GM18873 (cell line): ENCODE data around the gene COQ8A.
A peak's percentile ranks its signal among the peaks of the same experiment; 100 is the strongest.
"Not testable (repeated sequence)": the region's sequence is repeated elsewhere in the genome, so short reads cannot be mapped to it uniquely, and the experiment has no call there.

ENCODE experiments used
- ATAC-seq: cut with Tn5 transposase; IDR thresholded peaks from one replicate; pipeline ENCODE4 v1.9.1; 2021; ENCODE audit warnings: mild to moderate bottlenecking, moderate library complexity, moderate number of reproducible peaks; ENCODE audit not compliant: unreplicated experiment, low FRiP score

The COQ8A gene

DNA sequence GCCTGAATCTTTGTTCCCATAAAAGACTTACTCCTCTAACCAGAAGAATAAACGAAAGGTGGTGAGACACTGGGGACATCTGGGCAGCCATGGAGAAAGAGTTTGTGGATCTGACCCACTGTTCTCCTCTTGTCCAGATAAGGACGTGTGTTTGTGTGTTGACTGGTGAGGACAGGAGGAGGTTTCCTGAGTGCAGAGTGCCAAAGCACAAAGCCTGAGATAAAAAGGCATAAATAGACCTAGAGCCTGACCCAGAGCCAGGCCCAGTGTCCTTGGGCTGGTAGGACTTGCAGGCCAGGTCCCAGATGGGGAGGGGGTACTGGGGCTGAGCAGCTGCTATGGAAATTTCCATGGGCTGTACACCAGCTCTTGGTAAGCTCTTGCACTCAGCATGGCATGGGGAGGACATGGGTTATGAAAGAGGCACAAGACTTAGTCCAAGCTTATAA, 19.6 kb upstream of the COQ8A start:
- no peak for ATAC-seq

- no peak for ATAC-seq
Observed at GRCh38 chr1:226921504-226921903, 18.6 kb upstream of the COQ8A start.

DNA sequence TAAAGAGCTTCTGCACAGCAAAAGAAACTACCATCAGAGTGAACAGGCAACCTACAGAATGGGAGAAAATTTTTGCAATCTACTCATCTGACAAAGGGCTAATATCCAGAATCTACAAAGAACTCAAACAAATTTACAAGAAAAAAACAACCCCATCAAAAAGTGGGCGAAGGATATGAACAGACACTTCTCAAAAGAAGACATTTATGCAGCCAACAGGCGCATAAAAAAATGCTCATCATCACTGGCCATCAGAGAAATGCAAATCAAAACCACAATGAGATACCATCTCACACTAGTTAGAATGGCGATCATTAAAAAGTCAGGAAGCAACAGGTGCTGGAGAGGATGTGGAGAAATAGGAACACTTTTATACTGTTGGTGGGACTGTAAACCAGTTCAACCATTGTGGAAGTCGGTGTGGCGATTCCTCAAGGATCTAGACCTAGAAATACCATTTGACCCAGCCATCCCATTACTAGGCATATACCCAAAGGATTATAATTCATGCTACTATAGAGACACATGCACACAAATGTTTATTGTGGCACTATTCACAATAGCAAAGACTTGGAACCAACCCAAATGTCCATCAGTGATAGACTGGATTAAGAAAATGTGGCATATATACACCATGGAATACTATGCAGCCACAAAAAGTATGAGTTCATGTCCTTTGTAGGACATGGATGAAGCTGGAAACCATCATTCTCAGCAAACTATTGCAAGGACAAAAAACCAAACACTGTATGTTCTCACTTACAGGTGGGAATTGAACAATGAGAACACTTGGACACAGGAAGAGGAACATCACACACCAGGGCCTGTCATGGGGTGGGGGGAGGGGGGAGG, 10.6 kb upstream of the COQ8A start:
- not testable (repeated sequence) for ATAC-seq

- no peak for ATAC-seq
Observed at GRCh38 chr1:226934483-226935237, 5.4 kb upstream of the COQ8A start.

DNA sequence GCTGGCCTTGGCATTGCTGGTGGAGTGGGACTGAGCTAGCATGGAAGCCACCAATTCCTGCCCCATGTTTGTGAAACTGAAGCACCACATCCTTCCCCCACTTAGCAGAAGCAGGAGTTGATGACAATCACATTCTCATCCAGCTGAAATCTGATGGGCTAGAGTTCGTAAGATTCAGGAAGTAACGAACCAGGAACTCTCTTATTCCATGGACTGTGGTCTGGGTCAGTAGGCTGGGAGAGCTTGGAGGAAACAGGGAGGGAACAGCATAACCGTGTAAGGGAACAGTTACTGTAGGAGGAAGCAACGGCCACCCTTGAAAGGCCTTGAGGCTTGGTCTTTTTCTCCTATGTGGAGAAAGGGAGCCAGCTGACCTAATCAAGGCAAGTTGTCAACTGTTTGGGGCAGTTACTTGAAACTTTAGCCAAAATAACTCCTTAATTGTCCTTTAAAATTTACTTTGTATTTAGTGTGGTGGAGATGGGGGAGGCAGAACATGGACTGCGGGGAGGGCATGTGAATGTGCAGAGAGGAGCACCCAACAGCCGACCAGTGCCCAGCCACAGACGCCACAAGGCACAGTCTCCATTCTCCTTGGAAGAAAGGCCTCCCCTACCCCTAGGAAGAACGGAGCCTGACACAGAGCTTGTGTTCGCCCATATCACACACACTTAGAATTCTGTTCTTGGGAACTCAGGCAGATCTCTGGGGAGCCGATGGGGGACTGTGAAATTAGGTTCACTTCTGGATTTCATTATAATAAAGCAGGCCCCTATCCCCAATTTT, 2.0 kb upstream of the COQ8A start:
- ATAC-seq = no peak

DNA sequence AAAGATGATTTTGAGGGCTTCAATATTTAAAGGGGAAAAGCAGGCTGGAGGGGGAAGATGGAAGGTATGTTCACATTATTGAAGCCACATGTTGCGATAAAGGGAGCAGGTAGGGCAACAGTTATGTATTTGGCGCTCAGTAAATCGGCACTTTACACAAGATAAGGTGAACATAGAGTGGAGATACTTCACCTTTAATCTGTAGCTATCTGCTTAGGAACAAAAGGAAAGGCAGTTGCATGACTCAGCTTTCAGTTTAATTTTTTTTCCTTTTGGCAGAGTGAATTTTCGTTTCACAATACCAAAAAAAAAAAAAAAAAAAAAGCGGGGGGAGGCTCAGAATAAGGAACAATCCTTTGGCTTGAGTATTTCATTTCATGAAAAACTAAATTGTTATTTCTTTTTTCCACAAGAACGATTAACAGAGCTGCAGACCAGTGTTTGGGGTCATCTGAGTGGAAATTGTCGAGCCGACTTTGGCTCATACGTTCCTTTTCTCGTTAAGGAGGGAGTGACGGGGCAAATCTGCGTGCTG, 1.1 kb upstream of the COQ8A start:
- no peak for ATAC-seq

DNA sequence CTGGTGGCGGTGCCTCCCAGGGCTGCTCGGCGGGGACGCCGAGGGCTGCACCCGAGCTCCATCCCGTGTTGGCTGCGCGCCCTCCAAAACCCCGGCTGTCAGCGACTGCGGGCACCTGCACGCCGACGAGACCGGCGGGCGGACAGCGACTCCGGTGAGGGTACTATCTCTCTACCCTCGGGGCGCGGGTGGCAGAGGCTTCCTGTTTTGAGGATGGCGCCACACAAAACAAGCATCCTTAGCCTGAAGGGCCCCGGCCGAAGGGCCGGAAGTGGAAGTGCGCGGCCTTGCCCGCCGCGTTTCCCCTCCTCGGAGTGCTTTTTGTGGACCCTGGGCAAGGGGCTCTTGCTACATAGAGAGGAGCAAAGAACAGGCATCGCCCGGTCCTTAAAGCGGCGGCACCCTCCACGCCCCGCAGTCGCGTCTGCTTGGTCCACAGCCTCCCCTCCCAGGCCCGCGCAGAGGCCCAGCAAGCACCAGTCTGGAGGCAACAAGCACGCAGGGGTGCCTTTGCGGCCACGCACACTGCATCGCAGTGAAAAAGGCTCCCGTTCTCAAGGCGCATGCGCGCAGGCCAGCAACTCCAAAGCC, 561 bp upstream of the COQ8A start:
- peak; percentile 23 for ATAC-seq

DNA sequence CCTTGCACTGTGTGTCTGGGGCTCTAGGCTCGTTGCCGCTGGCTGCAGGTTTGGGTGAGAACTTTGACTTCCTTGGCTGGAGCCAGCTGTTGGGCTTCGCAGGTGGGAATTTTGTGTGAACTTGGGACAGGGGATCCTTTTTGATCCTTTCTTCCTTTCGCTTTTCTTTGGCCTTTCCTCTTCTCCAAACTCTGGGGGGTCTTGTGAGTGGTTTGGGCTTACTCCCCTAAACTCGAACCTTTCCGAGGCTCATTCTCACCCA, 643 bp downstream of the COQ8A start:
- no peak for ATAC-seq

- ATAC-seq = no peak
Observed at GRCh38 chr1:226942392-226942791, 2.3 kb downstream of the COQ8A start.

GRCh38 chr1:226943156-226943555, 3.1 kb downstream of the COQ8A start:
- no peak for ATAC-seq

DNA sequence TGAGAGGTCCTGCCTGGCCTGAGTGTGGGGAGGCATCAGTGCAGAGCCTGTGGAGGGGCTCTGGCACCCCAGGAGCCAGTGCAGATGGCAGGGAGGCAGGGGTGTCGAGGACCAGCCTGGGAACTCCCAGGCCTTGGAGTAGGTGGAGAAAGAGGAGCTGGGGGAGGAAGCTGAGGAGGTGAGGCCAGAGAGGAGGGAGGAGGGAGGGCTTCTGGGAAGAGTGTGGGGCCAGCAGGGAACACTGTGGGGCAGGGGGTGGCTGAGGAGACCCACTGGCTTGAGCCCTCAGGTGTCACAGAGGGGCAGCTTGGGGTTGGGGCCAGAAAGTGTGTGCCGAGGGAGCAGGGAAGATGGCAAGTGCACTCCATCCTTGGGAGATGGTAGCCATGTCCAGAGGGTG, 3.8 kb downstream of the COQ8A start:
- ATAC-seq = no peak

GRCh38 chr1:226945106-226945857, 5.2 kb downstream of the COQ8A start:
- ATAC-seq = no peak

DNA sequence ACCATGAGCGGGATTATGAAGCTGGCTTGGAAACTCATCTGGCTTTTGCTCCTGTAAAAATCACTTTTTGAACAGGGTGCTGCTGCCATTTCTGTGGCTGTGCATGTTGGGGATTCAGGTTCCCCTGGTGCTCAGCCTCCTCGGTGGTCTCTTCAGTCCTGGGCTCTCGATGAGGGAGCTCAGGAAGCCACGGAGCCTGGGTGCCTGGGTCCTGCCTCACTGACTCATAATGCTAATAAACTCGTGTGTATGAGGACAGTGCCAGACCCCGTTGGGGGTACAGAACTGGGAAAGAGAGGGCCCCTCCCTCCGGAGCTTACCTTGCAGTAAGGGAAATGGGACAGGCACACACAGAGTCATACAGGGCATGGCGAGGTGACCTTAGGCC, 5.8 kb downstream of the COQ8A start:
- ATAC-seq = no peak

GRCh38 chr1:226946285-226946684, 6.2 kb downstream of the COQ8A start:
- ATAC-seq = no peak

DNA sequence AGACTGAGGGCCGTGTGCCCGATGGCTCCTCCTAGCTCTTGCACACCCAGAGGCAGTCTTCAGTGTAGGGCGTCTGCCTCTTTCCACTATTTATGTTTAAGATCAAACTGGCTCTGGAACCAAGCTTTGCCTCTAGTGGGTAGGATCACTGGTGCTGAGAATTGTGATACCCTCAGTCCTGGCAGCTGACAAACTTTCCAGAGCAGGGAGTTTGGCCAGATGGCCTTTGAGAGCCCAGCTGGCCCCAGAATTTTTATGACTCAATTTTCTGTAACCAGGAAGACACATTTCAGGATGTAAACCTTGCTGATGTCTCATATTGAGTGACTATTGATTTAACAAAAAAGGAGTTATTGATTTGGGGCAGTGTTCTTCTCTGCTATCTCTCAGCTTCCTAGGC, 6.7 kb downstream of the COQ8A start:
- no peak for ATAC-seq

- ATAC-seq = no peak
Observed at GRCh38 chr1:226948051-226948450, 8.0 kb downstream of the COQ8A start.

DNA sequence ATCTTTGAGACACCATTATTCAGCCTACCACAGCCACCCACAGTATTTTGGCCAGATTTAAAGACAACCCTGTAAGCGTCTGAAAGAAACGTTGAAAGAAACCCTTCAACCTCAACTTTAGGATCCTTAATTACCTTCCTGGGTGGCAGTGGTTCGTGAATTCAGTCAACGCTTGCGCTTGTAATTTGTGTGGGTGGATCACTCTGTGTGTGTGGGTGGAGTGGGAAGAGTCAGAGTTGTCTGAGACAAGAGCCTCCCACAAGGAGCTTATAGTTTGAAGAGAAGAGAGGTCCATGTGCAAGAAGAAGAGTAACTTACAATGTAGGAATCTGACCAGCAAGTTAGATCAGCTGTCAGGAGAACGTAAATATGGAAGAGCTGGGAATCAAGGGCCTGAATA, 8.4 kb downstream of the COQ8A start:
- ATAC-seq = no peak

DNA sequence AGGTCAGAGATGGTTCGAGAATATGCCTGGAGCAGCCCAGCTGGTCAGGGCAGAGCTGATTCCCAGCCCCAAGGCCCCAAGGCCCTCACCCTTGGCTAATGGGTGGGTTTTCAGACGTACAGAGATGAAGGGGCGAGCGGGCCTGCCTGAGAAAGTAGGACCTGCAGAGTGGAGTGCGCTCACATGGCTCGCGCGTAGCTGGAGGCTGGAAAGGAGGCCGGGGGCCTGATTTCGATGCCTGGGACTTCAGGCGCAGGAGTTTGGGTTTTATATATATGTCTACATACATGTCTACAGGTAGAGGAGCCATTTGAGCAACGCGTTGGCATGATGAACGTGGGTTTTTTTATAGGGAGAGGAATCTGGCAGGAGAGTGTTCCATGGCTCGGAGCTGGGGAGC, 8.9 kb downstream of the COQ8A start:
- ATAC-seq = no peak

DNA sequence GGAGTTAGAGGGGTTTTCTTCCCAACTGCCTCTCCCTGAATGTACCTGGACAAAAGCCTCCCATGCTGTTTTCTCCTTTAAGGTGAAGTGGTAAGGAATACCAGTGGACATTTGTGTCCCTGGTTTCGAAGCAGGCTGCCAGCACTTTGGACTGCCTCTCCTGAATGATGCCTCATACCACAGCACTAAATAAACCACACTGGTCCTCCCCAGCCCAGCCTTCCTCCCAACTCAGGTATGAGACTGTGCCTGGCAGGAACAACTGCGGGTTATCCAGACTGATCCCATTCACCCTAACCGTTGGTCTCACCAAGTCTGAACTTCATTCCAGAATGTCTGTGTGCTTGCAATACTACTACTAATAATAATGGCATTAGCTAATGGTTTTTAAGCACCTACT, 9.3 kb downstream of the COQ8A start:
- no peak for ATAC-seq

DNA sequence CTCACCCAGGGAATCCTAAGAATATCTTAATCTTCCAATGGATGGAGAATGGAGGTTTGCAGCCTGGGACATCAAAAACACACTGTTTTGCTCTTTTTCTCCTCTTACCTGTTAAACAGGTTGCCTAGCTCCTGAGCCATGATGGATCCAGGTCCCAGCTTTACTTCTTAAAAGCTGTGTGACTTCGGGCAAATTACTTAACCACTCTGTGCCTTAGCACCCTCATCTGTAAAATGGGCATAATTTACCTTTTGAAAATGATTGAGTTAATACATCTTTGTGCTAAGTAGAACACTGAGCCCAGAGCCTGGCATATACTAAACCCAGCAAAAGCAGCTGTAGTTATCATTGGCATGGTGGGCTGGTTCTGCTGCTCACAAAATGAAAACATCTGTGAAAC, 10.2 kb downstream of the COQ8A start:
- no peak for ATAC-seq
